GM12872 (cell line): ENCODE results near the gene TRIM2.

Experiments used
- CTCF ChIP-seq: IDR thresholded peaks from 3 replicates; pipeline ENCODE4 v1.5.1; 2011; ENCODE audit warnings: low read depth, mild to moderate bottlenecking, low read length, moderate library complexity; ENCODE audit not compliant: insufficient read depth

Gene TRIM2

DNA sequence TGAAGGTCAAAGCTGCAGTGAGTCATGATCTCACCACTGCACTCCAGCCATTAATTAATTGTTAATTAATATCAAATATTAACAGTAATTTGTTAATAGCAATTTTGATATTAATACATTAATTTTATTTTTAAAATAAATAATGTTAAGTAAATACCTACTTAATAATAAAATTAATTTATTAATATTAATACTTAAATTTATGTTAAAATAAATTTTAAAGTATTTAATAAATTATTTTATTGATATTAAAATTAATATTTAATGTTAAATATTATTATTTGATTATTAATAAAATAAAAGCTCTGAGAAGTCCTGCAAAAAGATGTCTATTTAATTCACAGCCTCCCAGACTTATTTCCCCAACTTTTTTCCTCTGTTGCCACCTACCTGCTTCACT is 25.1 kb upstream of the TRIM2 start:
- no peak for TF ChIP-seq CTCF

DNA sequence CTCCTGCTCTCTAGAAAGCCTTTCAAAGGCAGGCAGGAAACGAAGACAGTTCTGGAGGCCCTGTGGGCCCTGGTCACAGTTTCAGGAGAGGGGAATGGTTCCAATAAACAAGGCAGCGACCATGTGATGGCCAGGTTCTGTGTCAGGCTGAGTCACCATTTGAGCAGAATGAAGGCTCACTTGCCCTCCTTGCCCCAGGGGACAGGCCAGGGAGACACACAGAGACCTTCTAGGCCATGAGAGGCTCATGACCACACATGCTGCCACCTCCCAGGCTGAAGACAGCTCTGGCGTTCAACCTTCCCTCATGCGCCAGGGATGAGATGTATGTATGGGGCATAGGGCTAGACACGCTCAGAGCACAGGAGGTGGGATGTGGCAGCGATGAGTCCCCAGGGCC is 22.9 kb upstream of the TRIM2 start:
- TF ChIP-seq CTCF = no peak

GRCh38 chr4:153181700-153182099 is 22.5 kb upstream of the TRIM2 start:
- TF ChIP-seq CTCF = no peak

- no peak for TF ChIP-seq CTCF
Observed at GRCh38 chr4:153183146-153183545, 21.1 kb upstream of the TRIM2 start.

DNA sequence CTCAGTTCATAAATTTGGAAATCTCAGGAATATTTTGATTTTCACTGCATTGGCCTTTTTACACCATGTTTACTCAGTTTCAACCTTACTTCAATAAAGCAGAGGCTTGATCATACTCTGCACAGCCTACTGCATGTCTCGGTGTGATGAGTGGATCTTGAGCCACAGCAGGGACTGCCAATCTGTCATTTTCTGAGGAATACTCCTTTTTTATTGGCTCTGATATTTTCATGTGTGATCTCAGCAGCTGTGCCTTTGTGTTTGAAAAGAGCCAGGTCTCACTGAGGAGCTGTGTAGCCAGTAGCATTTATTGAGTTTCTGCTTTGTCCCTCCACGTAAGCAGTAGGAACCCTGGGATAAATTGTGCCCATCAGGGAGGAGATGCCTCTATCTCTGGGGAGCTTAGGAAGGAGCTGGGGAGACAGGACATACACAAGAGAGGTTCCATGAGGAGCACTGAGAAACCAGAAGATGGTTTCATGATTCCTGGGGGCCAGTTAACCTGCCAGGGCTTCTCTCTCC is 18.9 kb upstream of the TRIM2 start:
- no peak for TF ChIP-seq CTCF

DNA sequence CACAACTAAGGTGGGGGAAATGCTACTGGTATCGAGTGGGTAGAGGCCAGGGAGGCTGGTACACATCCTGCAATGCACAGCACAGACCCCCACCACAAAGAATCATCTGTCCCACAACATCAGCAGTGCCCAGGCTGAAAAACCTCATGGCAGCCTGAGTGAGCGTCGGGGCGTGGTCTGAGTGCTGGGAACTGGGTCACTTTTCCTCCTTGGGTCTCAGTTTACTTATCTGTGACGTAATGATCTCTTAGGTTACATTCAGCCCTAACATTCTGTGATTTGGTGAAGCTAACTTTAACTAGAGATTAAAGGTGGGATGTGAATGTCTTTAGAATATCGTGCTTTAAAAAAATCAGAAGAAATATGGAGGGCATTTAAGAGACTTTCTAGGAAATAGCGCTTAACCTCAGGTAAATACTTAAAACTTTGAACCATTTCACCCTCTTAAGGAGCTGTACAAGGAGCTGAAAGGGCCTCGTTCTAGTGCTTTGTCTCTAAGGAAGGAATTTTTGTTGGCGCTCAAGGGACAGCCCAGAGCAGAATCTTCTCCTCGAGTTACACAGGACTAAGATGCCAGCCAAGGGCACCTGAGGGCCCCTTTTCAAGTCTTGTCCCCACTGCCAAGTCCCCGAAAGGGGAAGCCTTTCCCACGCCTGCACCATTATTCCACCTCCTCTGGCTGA is 18.1 kb upstream of the TRIM2 start:
- TF ChIP-seq CTCF = no peak

DNA sequence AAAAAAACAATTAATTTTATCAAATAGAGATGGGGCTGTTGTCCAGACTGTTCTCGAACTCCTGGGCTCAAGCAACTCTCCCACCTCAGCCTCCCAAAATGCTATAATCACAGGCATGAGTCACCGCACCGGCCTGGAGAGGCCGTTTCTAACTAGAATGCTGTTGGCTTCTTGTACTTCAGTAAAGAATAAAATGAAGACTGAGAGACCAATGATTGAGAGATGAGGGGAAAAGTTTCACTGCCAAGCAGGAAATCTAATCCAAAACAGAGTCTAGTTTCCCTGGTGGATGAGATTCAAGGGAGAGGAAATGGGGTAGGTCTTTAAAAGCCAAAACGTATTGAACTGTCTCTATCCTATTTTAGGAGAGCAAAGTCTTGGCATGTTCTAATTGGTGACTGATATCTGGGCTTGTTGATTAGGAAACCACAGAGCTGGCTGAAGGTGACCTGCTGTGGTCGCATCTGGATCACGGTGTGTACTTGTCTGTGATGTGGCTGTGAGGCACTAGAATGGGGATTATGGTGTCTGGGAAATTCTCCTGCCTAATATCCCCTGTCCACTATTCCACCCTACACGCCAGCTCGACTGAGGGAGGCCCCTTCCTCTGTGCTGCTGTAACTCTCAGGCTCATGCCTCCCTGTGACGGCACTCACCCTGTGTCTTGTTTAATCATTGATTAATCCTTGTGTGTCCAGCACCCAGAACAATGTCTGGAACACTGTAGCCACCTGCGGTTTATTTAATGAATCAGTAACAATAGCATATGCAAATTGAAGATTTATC is 15.0 kb upstream of the TRIM2 start:
- TF ChIP-seq CTCF = no peak
